NCI-H524 (cell line): ENCODE results near the gene CAMK2D.

Source experiments
- DNase-seq, 2 experiments: peaks; one replicate each; lab custom pipeline; 2025; lab: John Stamatoyannopoulos, UW

The CAMK2D gene

DNA sequence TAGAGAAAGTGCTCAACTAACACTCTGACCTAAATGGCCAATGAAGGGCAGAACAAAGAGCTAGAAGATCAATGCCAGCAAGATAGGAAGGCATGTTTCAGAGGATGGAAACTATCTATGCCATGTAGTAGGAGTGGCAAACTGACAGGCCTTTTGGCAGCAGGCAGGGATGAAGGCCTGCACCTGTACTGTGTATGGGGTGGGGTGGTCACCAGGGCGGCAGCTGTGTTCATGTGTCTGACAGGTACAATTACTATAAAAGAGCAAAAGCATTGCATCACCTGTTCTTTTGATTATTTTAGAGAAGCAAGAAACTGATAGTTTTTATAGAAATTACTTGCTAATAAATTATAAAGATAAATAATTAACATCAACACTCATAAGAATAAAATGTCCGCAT is 239.1 kb downstream of the CAMK2D start:
- no peak for DNase-seq

DNA sequence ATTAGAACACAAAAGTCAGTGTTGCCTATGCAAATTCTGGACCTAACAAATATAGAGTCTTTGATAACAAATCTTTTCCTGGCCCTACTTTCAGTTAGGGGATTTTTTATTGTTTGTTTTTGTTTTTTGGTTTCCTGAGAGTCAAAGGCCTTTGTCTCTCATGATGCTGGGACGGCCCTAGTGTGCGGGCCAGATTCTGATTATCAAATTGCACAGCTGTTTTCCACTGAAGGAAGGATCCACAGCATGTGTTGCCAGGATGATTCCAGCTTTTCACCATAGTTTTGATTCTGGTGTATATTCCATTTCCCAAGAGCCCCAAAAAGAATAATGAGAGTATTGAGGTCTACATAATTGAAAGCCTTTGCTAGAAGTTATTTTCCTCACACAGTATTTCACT is 248.2 kb downstream of the CAMK2D start:
- no peak for DNase-seq

DNA sequence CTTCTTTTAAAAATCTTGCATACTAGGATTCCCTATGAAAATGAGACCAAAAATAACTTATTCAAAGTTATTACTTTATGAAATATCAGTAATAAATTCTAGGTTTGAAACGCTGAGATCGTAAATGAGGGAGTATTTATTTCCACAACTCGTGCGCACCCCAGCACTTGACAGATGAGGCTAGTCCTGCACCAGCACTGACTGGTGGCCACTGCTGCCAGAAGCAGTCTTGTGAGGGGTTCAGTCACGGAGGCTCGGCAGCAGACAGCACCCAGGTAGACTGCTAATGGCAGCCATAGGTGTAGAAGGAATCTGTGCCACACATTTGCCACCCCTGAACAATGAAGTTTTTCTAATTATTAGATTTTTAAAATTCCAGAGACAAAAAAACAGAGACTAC is 248.7 kb downstream of the CAMK2D start:
- DNase-seq = no peak

DNA sequence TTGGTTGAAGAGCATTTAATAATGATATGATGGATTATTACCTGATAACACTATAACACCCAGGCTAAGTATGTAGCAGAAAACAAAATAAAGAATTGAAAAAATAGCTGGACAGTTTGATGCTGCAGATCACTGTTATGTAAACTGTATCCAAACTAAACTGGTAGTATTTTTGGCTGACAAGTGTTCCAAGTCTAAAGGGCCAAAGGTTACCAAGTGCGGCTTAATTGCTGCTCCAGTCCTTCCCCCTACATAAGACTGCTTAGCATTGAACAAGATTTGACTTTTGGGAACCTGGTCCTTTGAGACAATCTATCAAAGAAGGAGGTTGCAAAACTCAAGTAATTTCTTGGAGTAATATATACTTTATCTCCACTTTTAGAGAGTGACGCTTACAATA is 249.6 kb downstream of the CAMK2D start:
- DNase-seq = no peak

DNA sequence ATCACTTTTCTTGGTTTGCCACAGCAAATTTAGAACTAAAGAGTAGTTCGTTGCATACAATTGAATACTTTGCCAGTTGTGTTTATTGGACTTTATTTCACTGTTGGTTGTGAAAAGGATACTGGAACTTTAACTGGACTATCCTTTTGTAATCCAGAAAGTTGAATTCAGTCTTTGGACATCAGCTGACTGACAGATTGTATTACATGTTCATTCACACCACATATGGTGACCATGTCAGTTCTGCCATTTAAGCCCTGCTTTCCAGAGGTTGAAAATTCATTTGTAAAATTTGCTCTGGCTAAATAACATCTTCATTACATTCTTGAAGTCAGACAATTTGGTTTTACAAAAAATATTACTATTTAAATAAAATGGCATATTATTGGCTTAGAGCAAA is 251.7 kb downstream of the CAMK2D start:
- DNase-seq = no peak

DNA sequence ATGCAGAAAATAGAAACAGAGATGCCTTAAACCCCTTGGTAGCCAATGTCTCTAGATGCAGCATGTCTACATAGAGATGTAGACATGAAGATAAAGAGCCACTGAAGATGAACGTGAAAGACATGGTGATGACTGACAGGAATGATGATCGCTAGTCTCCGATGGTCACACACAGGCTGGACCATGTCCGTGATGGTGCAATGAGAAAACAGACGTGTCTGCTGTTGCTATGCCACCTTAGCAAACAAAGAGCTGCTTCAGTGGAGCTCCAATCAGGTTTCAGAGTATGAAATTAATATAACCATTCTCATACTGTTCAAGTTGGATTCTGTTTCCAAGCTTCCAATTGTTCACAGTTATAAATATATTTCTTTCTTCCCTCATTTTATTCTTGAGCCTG is 256.5 kb downstream of the CAMK2D start:
- DNase-seq = no peak

DNA sequence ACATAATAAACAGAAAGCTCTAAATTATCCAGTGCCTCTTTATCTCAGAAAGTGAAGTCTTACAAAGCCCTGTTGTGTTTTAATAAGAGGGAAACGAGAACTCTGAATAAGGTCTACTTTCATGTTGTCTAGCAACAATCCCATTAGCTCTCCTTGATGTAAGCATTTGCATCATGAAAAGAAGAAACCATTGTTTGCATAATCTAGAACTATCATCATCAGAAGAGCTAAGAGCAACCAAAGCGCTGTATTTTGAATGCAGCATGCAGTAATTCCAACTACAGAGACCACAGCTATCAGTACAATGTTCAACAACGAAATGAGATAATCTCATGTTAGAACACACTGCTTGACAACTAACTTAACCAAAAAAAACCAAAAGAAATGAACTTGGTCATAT is 257.1 kb downstream of the CAMK2D start:
- no peak for DNase-seq

DNA sequence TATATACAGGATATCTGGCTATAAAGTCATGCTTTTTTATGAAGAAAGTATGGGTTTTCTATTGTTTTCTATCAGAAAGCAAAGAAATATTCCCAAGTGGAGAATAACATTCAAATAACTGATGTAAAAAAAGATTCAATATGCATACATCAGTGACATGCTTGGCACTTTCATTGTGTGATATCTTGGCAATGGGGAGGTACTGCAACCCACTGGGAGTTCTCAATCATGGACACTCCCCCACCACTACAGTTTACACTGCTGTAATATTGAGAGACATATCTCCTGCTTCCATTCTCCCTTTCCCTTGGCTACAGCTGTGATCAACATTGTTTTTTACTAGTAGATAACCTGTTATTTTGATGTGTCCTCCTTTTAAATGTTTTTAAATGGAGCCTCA is 257.8 kb downstream of the CAMK2D start:
- no peak for DNase-seq

DNA sequence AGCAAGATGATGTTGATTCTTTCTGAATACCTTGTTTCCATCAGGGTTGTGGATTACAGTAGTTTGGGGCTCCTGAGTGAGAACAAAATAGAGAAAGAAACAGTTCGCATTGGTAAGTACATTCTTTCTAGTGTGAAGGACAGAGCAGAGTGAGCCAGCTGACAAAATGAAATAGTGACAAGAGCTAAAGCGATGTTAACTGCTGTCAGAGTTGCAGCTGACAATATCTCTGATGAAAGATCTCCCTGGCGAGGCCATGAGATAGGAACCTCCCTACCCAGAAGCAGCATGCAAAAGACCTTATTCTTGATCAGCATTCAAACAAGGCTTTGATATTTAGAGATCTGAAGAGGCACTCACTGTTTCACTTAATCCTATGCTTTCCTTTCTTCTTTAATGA is 258.6 kb downstream of the CAMK2D start:
- no peak for DNase-seq

DNA sequence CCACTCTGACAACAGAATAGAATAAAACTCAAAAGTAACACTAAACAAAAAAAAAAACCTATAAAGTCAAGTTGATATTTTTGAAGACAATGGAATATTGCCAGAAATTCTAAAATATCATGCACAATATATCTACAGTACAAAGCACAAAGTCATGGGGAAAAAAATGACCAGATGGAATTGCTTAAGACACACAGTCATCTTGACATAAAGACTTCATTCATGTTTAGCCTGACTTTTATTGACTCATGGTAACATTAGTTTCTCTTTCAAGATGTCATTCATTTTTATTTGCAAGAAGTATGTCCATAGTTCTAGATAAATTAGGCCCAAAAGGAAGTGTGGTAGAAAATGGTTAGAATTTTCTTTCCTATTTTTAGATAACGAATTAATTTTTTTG is 259.1 kb downstream of the CAMK2D start:
- no peak for DNase-seq

DNA sequence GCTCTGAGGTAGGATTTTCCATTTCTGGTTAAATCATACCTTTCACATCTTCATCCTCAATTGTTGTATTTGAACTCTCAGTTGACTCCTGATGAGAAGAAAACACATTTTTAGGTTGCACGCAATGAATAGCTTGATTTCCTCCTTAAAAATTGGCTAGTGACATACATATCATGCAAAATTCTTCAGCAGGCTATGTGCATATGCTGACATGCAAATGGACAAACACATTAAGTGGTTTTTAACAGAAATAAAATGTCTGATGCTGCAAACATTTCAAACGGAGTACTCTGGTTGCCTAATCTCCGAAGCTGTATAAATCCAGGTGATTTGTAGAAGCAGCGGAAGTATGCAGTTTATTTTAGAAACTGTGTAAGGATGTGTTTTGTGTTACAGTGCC is 261.1 kb downstream of the CAMK2D start:
- no peak for DNase-seq

DNA sequence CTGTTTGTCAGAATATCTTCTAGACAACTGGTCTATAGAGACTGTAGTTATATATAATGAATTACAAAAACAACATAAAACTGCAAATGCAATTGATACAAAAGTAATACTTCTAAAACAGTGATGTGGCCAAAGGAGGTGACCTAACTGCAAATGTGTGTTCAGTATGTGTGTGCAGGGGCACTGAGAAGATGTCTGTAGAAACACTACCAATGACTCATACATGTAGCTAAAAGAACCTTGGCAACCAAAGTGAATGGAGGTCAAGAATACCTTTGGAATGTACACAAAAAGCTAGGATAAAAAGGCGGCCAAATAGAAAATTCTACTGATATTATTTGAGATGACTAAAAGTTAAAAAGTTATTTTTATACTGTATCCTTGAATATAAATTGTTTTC is 261.8 kb downstream of the CAMK2D start:
- no peak for DNase-seq

DNA sequence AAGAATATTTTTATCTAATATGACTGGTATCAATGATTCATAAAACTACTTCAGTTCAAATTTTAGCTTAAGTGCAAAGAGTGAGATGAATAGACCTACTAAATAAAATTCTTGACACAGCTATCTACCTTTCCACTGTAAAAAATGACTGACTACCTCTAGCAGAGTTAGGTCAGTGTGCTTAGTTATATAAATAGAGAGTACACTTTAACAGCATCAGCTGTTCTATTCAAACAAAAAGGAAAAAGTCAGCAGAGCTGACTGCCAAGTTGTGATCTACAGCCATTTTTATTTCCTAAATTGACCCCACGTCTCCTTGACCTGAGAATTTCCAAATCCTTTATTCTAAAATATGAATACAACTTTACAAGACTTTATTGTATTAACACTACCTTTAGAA is 262.4 kb downstream of the CAMK2D start:
- no peak for DNase-seq

DNA sequence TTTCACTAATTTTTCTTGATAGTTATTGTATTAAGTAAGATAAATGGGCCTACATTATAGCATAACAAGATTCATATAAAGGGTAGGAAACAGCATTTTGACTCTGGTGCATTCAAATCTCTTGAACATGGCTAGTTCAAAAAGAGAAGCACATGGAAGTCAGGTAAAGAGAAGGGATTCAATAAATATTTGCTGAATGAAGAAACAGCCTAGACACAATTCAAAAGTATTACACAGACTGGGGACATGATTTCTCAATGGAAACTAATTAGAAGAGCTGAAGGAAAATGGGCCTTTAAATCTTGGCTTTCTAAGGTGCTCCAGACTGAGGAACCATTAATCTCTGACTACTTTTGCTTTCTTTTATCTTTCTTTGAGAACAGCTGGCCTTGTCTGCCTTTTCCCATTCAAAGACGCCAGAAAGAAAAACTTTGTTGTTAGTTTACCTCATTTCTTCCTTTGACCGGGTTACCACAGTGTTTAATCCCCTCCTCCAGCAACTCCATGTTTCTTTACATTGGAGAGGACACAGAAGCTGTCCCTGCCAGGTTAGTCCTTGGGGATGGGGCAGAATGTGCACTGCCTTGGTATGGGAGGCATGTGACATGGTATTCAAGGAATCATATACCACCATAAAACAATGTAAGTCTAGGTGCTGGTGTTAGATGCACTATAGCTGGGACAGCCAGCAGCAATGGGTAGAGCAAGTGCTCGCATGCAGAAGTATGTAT is 264.2 kb downstream of the CAMK2D start:
- DNase-seq = no peak

DNA sequence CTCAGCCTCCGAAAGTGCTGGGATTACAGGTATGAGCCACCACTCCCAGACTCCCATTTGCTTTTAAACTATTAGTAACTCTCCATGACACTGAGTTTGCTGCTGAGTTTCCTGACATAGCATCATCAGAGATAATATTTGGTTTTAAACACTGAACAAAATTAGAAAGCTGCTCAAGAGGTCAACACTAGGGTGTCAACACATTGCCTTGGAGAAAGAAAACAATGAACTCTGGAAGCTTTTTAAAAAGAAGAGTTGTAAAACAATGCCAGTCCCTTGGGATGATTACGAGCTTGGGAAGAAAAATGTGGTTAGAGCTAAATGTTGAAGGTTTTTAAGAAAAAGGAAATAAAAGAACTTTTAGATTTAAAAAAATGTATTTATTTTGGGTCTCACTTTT is 264.8 kb downstream of the CAMK2D start:
- no peak for DNase-seq

DNA sequence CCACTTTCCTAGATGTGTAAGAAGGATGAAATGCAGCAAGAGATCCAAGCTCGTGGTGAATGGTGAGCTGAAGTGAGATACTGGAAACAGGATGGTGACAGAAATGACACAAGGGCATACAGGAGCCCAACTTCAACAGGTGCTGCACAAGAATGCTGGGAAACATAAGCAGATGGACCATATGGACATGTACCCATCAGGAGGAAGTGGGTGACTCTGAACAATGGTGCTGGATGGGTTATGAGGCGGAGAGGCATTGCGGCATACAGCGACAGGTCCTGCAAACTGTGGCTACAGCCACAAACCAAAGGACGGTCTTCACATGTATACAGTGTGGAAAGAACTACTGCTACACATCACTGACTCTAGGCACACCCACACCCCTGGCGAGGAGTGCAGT is 265.7 kb downstream of the CAMK2D start:
- DNase-seq = no peak

DNA sequence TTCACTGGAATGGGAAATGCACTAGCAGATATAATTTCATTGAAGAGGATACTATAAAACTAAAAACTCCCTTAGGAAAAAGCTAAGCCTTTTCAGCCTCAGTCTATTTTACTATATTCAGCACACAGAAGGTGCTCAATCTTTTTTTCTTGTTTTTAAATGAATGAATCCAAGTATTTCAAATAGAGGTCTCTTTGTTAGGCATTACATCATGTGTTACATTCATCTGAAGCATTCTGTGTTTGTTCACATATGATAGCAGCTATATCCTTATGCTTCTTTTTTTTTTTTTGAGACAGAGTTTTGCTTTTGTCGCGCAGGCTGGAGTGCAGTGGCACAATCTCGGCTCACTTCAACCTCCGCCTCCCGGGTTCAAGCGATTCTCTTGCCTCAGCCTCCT is 278.4 kb downstream of the CAMK2D start:
- DNase-seq = no peak

DNA sequence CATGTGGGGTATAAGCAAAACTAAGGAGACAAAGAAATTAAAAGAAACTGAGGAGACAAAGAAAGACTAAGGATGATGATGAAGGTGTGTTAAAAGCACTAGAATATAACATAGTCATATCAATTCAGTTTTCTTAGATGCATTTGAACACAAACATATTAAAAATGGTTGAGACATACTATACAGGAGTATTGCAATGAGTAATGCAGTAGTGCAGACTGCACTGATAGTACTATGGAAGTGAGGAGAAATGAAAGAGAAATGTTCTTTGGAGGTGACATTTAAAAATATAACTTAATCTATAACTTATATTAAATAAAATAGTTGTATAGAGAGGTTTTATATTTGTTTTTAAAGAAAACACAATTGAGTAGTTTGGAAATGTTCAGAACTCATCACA is 279.2 kb downstream of the CAMK2D start:
- DNase-seq = no peak

DNA sequence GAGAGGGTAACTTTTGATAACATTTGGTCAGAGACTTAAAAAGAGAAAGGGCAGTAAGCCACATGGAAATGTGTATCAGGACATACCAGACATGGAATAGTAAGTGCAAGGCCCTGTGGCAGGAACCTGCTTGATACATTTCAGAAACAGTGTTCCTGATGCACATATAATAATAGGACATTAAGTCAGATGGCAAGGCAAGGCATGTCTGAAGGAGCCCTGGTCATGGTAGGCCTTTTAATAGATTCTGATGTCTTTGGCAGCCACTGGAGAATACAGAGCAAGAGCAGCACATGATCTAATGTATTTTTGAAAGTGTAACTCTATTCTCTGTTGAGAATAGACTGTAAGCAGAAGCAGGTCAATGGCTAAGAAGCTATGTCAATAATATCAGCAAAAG is 279.7 kb downstream of the CAMK2D start:
- DNase-seq = no peak

DNA sequence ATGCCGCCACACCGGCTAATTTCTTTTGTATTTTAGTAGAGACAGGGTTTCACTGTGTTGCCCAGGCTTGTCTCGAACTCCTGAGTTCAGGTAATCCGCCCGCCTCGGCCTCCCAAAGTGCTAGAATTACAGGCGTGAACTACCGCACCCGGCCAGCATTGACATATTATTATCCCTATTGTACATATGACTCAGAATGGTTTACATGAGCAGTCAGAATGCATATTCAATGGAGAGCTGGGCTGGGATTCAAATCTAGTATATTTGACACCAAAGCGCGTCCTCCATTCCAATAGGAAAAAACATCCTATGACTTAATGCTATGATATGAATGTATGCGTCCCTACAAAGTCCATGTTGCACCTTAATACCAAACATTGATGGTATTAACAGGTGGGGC is 281.4 kb downstream of the CAMK2D start:
- DNase-seq = no peak

DNA sequence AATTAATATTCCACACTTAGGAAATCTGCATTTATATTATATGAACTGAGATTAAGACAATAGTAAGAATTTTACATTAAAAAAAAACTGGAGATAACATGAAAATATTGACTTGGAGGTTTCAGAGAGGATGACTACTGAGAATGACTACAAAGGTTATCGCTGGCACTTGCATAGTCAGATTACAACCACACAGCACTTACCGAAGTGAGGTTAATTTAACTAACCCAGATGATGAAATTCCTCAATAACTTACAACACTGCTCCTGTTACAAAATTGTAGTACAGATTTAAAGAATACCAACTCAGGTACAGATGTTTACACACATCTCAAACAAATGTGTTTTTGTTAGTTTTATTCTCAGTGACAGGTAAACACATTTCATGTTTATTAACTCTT is 283.5 kb downstream of the CAMK2D start:
- no peak for DNase-seq

DNA sequence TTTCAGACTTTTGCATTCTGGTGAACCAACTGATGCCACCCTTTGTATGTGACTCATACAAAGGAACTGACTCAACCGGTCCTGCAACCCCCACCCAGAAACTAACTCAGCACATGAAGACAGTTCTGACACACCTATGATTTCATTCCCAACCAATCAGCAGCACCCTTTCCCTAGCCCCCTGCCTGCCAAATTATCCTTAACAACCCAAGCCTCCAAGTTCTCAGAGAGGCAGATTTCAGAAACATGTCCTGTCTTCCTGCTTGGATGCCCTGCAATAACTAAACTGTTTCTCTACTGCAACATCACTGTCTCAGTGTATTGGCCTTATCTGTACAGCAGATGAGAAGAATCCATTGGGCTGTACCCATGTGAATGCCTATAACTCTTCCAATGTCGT is 284.7 kb downstream of the CAMK2D start:
- no peak for DNase-seq

DNA sequence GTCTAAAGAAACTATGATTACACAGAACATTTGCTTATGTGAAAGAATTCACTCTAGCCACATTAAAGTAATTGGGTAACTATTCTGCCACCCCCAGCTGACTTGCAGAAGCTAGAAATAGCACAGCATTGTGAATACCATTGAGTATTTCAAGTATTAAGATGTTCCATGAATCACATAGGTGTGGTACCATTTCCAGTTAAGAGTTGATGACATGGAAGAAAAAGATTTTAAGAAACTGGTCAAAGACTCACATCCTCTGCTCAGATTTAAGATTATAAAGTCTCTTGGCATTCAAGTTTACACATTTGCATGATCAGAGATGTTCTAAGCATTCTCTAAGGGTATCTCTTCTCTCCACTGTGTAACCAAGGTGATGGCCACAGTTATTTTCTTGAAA is 287.5 kb downstream of the CAMK2D start:
- no peak for DNase-seq

DNA sequence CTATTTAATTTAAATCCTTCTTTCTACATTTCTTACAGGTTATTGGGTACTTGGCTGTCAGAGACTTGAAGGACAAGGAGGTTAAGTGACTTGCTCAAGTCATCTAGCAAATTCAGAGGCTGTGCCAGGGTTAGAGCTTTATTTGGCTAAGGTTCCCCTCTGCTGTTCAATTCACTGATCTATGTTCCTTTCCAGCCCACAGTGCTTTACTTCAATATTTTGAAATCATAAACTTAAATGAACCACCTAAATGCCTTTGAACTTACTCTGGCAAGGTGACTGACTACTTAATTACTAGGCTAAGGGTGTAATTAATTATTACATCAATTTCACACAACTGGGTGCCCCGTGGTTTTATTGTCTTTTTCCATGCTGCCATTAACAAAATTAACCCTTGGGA is 288.7 kb downstream of the CAMK2D start:
- DNase-seq = no peak
